Stimulated activated CD4-positive, alpha-beta T cell treated with anti-CD3 and anti-CD28 coated beads, Interleukin-4, amount 100 ng/mL, for 24 hours (primary cell): ENCODE results near the gene GIGYF2.
"Not testable (repeated sequence)": the region's sequence is repeated elsewhere in the genome, so short reads cannot be mapped to it uniquely, and the experiment has no call there.

ENCODE experiments used
- DNase-seq: peaks from one replicate; pipeline ENCODE4 v3.0.0-alpha.2; 2020

GIGYF2 gene

GRCh38 chr2:232691117-232691516 lies 6.0 kb upstream of the GIGYF2 start:
- DNase-seq = not testable (repeated sequence)

- DNase-seq = no peak
Observed at GRCh38 chr2:232693344-232693743, 3.8 kb upstream of the GIGYF2 start.

- no peak for DNase-seq
Observed at GRCh38 chr2:232696609-232697058, 497 bp upstream of the GIGYF2 start.

- DNase-seq = no peak
Observed at GRCh38 chr2:232697807-232698110, 628 bp downstream of the GIGYF2 start.

GRCh38 chr2:232698556-232699091 lies 1.5 kb downstream of the GIGYF2 start:
- no peak for DNase-seq

- no peak for DNase-seq
Observed at GRCh38 chr2:232699110-232699509, 2.0 kb downstream of the GIGYF2 start.

GRCh38 chr2:232700154-232700553 lies 3.0 kb downstream of the GIGYF2 start:
- no peak for DNase-seq

- DNase-seq = no peak
Observed at GRCh38 chr2:232707076-232707475, 9.9 kb downstream of the GIGYF2 start.

- no peak for DNase-seq
Observed at GRCh38 chr2:232713505-232713904, 16.4 kb downstream of the GIGYF2 start.

GRCh38 chr2:232714969-232715368 lies 17.8 kb downstream of the GIGYF2 start:
- no peak for DNase-seq

GRCh38 chr2:232720056-232720455 lies 22.9 kb downstream of the GIGYF2 start:
- not testable (repeated sequence) for DNase-seq

GRCh38 chr2:232721261-232721660 lies 24.1 kb downstream of the GIGYF2 start:
- no peak for DNase-seq

- DNase-seq = no peak
Observed at GRCh38 chr2:232721882-232722281, 24.8 kb downstream of the GIGYF2 start.

GRCh38 chr2:232723027-232723426 lies 25.9 kb downstream of the GIGYF2 start:
- DNase-seq = no peak

GRCh38 chr2:232728785-232729184 lies 31.7 kb downstream of the GIGYF2 start:
- DNase-seq = no peak

GRCh38 chr2:232731470-232731869 lies 34.3 kb downstream of the GIGYF2 start:
- no peak for DNase-seq

GRCh38 chr2:232741294-232741693 lies 44.2 kb downstream of the GIGYF2 start:
- no peak for DNase-seq

- DNase-seq = no peak
Observed at GRCh38 chr2:232741972-232742371, 44.8 kb downstream of the GIGYF2 start.

GRCh38 chr2:232744963-232745362 lies 47.8 kb downstream of the GIGYF2 start:
- no peak for DNase-seq

- no peak for DNase-seq
Observed at GRCh38 chr2:232748038-232748437, 50.9 kb downstream of the GIGYF2 start.

GRCh38 chr2:232749331-232749730 lies 52.2 kb downstream of the GIGYF2 start:
- DNase-seq = no peak

- DNase-seq = no peak
Observed at GRCh38 chr2:232750135-232750671, 53.1 kb downstream of the GIGYF2 start.

- DNase-seq = no peak
Observed at GRCh38 chr2:232757905-232758304, 60.8 kb downstream of the GIGYF2 start.

GRCh38 chr2:232761301-232761907 lies 64.3 kb downstream of the GIGYF2 start:
- peak; percentile 41 for DNase-seq

- DNase-seq = no peak
Observed at GRCh38 chr2:232767866-232768265, 70.7 kb downstream of the GIGYF2 start.
